WTC11 (cell line): Measurements from ENCODE around the gene UBAP2. TPM values are rescaled to one million over a fixed set of nuclear protein-coding genes. Genes with fewer than 3 reads are reported as not detected.
A peak's percentile ranks its signal among the peaks of the same experiment; 100 is the strongest.

ENCODE experiments used
- ATAC-seq: fragments of 200-7000 bp; cut with Tn5 transposase; 2 replicates; pipeline ENCODE4 v1.10.0; 2021; ENCODE audit warnings: mild to moderate bottlenecking, moderate library complexity
- CTCF ChIA-PET: fragments of 300-600 bp; sonication (Branson Sonifier 250); formaldehyde crosslinking; loops from one replicate; lab custom pipeline; 2021; ENCODE audit warnings: antibody characterized with exemption; lab: Charles Lee
- POLR2A ChIA-PET: fragments of 350-600 bp; sonication (Branson Sonifier 250); formaldehyde crosslinking; loops from one replicate; lab custom pipeline; 2021; ENCODE audit warnings: antibody characterized with exemption; lab: Charles Lee
- DNase-seq: peaks from one replicate; pipeline ENCODE4 v3.0.0; 2021; ENCODE audit warnings: low spot score
- H3K27ac Mint-ChIP-seq: 2 replicates; pipeline ENCODE4 v1.8.0; 2021; ENCODE audit warnings: mixed read lengths
- H3K27me3 Mint-ChIP-seq: 2 replicates; pipeline ENCODE4 v1.8.0; 2021; ENCODE audit warnings: low read depth, mild to moderate bottlenecking, moderate library complexity, mixed read lengths
- H3K36me3 Mint-ChIP-seq: 2 replicates; pipeline ENCODE4 v1.8.0; 2021; ENCODE audit warnings: mixed read lengths
- H3K4me1 Mint-ChIP-seq: 2 replicates; pipeline ENCODE4 v1.8.0; 2022; ENCODE audit warnings: mixed read lengths
- H3K4me3 Mint-ChIP-seq: 2 replicates; pipeline ENCODE4 v1.8.0; 2021; ENCODE audit warnings: mild to moderate bottlenecking, moderate library complexity, mixed read lengths
- H3K9me3 Mint-ChIP-seq: 2 replicates; pipeline ENCODE4 v1.8.0; 2021; ENCODE audit warnings: mixed read lengths
- ARID4B ChIP-seq: sonication (generic); formaldehyde crosslinking; IDR thresholded peaks from 2 replicates; pipeline ENCODE4 v1.8.0; 2023; ENCODE audit warnings: missing genetic modification reagents, mild to moderate bottlenecking, borderline replicate concordance
- ATF2 ChIP-seq: sonication (generic); formaldehyde crosslinking; IDR thresholded peaks from 2 replicates; pipeline ENCODE4 v1.8.1; 2022; ENCODE audit warnings: low read depth, missing genetic modification reagents, borderline replicate concordance
- E2F1 ChIP-seq: sonication (generic); formaldehyde crosslinking; IDR thresholded peaks from 2 replicates; pipeline ENCODE4 v1.8.0; 2022; ENCODE audit warnings: mild to moderate bottlenecking, missing genetic modification reagents
- MAX ChIP-seq: sonication (generic); formaldehyde crosslinking; IDR thresholded peaks from 2 replicates; pipeline ENCODE4 v1.8.0; 2022; ENCODE audit warnings: mild to moderate bottlenecking, missing genetic modification reagents
- MXD4 ChIP-seq: fragments of 250-450 bp; sonication (Bioruptor Pico); IDR thresholded peaks from 2 replicates; pipeline ENCODE4 v1.8.0; 2021; ENCODE audit warnings: mild to moderate bottlenecking, moderate library complexity, borderline replicate concordance
- NFYB ChIP-seq: sonication (generic); formaldehyde crosslinking; conservative IDR thresholded peaks from 2 replicates; pipeline ENCODE4 v1.8.0; 2022; ENCODE audit warnings: low read depth, missing genetic modification reagents
- NR3C1 ChIP-seq: sonication (generic); formaldehyde crosslinking; conservative IDR thresholded peaks from 2 replicates; pipeline ENCODE4 v1.8.1; 2023; ENCODE audit warnings: low read depth, mild to moderate bottlenecking, missing genetic modification reagents
- RORB ChIP-seq: fragments of 250-450 bp; sonication (Bioruptor Pico); IDR thresholded peaks from 2 replicates; pipeline ENCODE4 v1.9.0; 2021; ENCODE audit warnings: mild to moderate bottlenecking
- SMAD4 ChIP-seq: sonication (generic); formaldehyde crosslinking; IDR thresholded peaks from 2 replicates; pipeline ENCODE4 v1.8.0; 2022; ENCODE audit warnings: mild to moderate bottlenecking, missing genetic modification reagents
- USF2 ChIP-seq: sonication (generic); formaldehyde crosslinking; IDR thresholded peaks from 2 replicates; pipeline ENCODE4 v1.8.1; 2023; ENCODE audit warnings: mild to moderate bottlenecking, missing genetic modification reagents, moderate library complexity
- ZNF416 ChIP-seq: fragments of 250-450 bp; sonication (Bioruptor Pico); IDR thresholded peaks from 2 replicates; pipeline ENCODE4 v1.9.0; 2021; ENCODE audit warnings: mild to moderate bottlenecking, inconsistent platforms
- ZNF532 ChIP-seq: fragments of 250-450 bp; sonication (Bioruptor Pico); IDR thresholded peaks from 2 replicates; pipeline ENCODE4 v1.9.0; 2021; ENCODE audit warnings: mild to moderate bottlenecking, borderline replicate concordance
- ZNF671 ChIP-seq: fragments of 250-450 bp; sonication (Bioruptor Pico); IDR thresholded peaks from 2 replicates; pipeline ENCODE4 v1.8.0; 2021; ENCODE audit warnings: mild to moderate bottlenecking
- total RNA-seq: library from RNA; stranded (reverse); gene quantifications from 3 replicates; pipeline ENCODE4 v1.2.3, GENCODE V29; 2021

The UBAP2 gene
- total RNA-seq, 1 experiment from 2014 or later, result 63.9 TPM

GRCh38 chr9:33908114-33908513 lies 140.6 kb downstream of the UBAP2 start:
- Mint-ChIP-seq H3K27me3 (no peaks in the 10 kb centered on the region), H3K9me3 (no peaks in the 10 kb centered on the region), H3K36me3 (peaks cover 12% of the 10 kb centered on the region), H3K4me3 (no peak overlapping the region), H3K4me1 (peaks cover 14% of the 10 kb centered on the region), H3K27ac (peak overlapping the region; percentile 51; the same call in 1 of the 2 replicates)
- ChIA-PET POLR2A (no interaction called here), CTCF (no interaction called here)
- ATAC-seq (peak; percentile 56), DNase-seq (no peak)
- TF ChIP-seq E2F1 (CRISPR knock-in tag) (no peak), SMAD4 (CRISPR knock-in tag) (no peak), MXD4 (CRISPR knock-in tag) (no peak), ZNF532 (CRISPR knock-in tag) (no peak), USF2 (CRISPR knock-in tag) (0 out of 2 replicates have a peak, but pooled peaks have one; percentile 33), ATF2 (CRISPR knock-in tag) (no peak), NFYB (CRISPR knock-in tag) (no peak; the same call in 1 of the 2 replicates)

GRCh38 chr9:33907347-33907746 lies 141.3 kb downstream of the UBAP2 start:
- POLR2A ChIA-PET, result no interaction called here
- ATAC-seq (no peak), DNase-seq (no peak)
- Mint-ChIP-seq H3K4me1 (peaks cover 16% of the 10 kb centered on the region), H3K27me3 (no peaks in the 10 kb centered on the region), H3K4me3 (no peak overlapping the region), H3K27ac (0 out of 2 replicates have a peak overlapping the region, but pooled peaks have one; percentile 1), H3K36me3 (peaks cover 10% of the 10 kb centered on the region), H3K9me3 (no peaks in the 10 kb centered on the region)
- TF ChIP-seq NR3C1, result no peak
- no peak for TF ChIP-seq ZNF671 (CRISPR knock-in tag)
- no peak for TF ChIP-seq ZNF416
- TF ChIP-seq RORB, result no peak
- TF ChIP-seq MAX (CRISPR knock-in tag), result no peak
- TF ChIP-seq MXD4 (CRISPR knock-in tag), result no peak
- no peak for TF ChIP-seq ARID4B (CRISPR knock-in tag)
- CTCF ChIA-PET, result interaction anchor here (0.6 to 1.1 kb wide), 2 partner anchors 17 to 54 kb away, joined by 3 to 4 read pairs; no protein-coding TSS in a partner anchor
